B cell (primary cell): ENCODE measurements around the gene PIK3R1. TPM values are rescaled to one million over a fixed set of nuclear protein-coding genes. Genes with fewer than 3 reads are reported as not detected.

Experiments
- ATAC-seq: fragments of 200-7000 bp; cut with Tn5 transposase; one replicate; pipeline ENCODE4 v1.10.0; 2021; ENCODE audit warnings: low read depth, mild to moderate bottlenecking, moderate number of reproducible peaks, moderate library complexity
- CTCF ChIA-PET: fragments of 350-600 bp; sonication (Branson Sonifier 250); formaldehyde crosslinking; loops from one replicate; lab custom pipeline; 2021; ENCODE audit warnings: antibody characterized with exemption, inconsistent platforms; lab: Charles Lee
- POLR2A ChIA-PET: fragments of 350-600 bp; sonication (Branson Sonifier 250); formaldehyde crosslinking; loops from one replicate; lab custom pipeline; 2021; ENCODE audit warnings: antibody characterized with exemption; lab: Charles Lee
- DNase-seq: peaks from one replicate; pipeline ENCODE4 v3.0.0; 2013
- H2AFZ ChIP-seq: 2 replicates; pipeline ENCODE4 v1.6.1; 2012; ENCODE audit warnings: mild to moderate bottlenecking, low read depth, low read length; ENCODE audit not compliant: insufficient read depth, poor library complexity, severe bottlenecking
- H3K27ac ChIP-seq, 2 donors: 1 replicate in 1 of 2; 2 replicates in 1 of 2; pipeline ENCODE4 v1.5.1; 2012 to 2013; ENCODE audit warnings: low read length in 2 of 2, mild to moderate bottlenecking in 2 of 2, moderate library complexity in 1 of 2
- H3K27me3 ChIP-seq, 4 experiments: fragments of 200-600 bp in 1 of 4; sonication (generic) in 1 of 4; replicated peaks in 1 of 4; 1 replicate in 2 of 4; 2 replicates in 2 of 4; pipeline versions ENCODE4 v1.6.1 to v1.7.0; 2013 to 2016; ENCODE audit warnings: low read length in 3 of 4, mild to moderate bottlenecking in 2 of 4, mixed read lengths in 1 of 4, moderate library complexity in 1 of 4; ENCODE audit not compliant: insufficient read depth in 4 of 4, control insufficient read depth in 3 of 4; ENCODE audit errors: control extremely low read depth in 1 of 4
- H3K36me3 ChIP-seq, 2 experiments: replicated peaks in 1 of 2; 1 replicate in 1 of 2; 2 replicates in 1 of 2; pipeline versions ENCODE4 v1.6.1 to v1.7.1; 2013; ENCODE audit warnings: low read length in 1 of 2; ENCODE audit not compliant: insufficient read depth in 2 of 2, control insufficient read depth in 1 of 2; ENCODE audit errors: control extremely low read depth in 1 of 2, extremely low read depth in 1 of 2
- H3K4me1 ChIP-seq, 2 donors: fragments of 200-600 bp in 1 of 2; sonication (generic) in 1 of 2; 1 replicate in 1 of 2; 2 replicates in 1 of 2; pipeline versions ENCODE4 v1.5.1 to v1.6.1; 2013 to 2017; ENCODE audit warnings: low read length in 2 of 2; ENCODE audit not compliant: control insufficient read depth in 2 of 2, insufficient read depth in 2 of 2
- H3K4me2 ChIP-seq: replicated peaks from 2 replicates; pipeline ENCODE3; 2012; ENCODE audit warnings: mild to moderate bottlenecking, low read depth, low read length; ENCODE audit not compliant: poor library complexity, severe bottlenecking
- H3K4me3 ChIP-seq, 5 experiments: fragments of 200-600 bp in 1 of 5; sonication (generic) in 1 of 5; 1 replicate in 3 of 5; 2 replicates in 2 of 5; pipeline versions ENCODE4 v1.5.1 to v1.7.0; 2011 to 2016; ENCODE audit warnings: low read length in 4 of 5, mild to moderate bottlenecking in 4 of 5, low read depth in 2 of 5, control low read depth in 1 of 5, moderate library complexity in 1 of 5; ENCODE audit not compliant: insufficient read depth in 1 of 5; ENCODE audit errors: control extremely low read depth in 1 of 5, extremely low read depth in 1 of 5
- H3K79me2 ChIP-seq: fragments of 200-600 bp; sonication (generic); one replicate; pipeline ENCODE4 v1.6.0; 2016; ENCODE audit warnings: low read length; ENCODE audit not compliant: control insufficient read depth, insufficient read depth
- H3K9ac ChIP-seq: fragments of 200-600 bp; sonication (generic); 2 replicates; pipeline ENCODE4 v1.6.1; 2017; ENCODE audit warnings: mild to moderate bottlenecking, low read length, moderate library complexity
- H3K9me3 ChIP-seq, 3 donors: one replicate each; pipeline versions ENCODE4 v1.6.1 to v1.7.1; 2013; ENCODE audit warnings: low read length in 2 of 3; ENCODE audit not compliant: control insufficient read depth in 2 of 3, insufficient read depth in 1 of 3; ENCODE audit errors: control extremely low read depth in 1 of 3
- H4K20me1 ChIP-seq: 2 replicates; pipeline ENCODE4 v1.6.0; 2012; ENCODE audit warnings: mild to moderate bottlenecking, low read length; ENCODE audit not compliant: insufficient read depth, control insufficient read depth, poor library complexity, severe bottlenecking
- H3K27ac Mint-ChIP-seq: one replicate; pipeline ENCODE4 v1.8.0; 2021; ENCODE audit warnings: mixed read lengths
- H3K27me3 Mint-ChIP-seq: one replicate; pipeline ENCODE4 v1.8.0; 2021; ENCODE audit warnings: mixed read lengths
- H3K4me1 Mint-ChIP-seq: one replicate; pipeline ENCODE4 v1.8.0; 2021; ENCODE audit warnings: mixed read lengths
- H3K4me3 Mint-ChIP-seq: one replicate; pipeline ENCODE4 v1.8.0; 2021; ENCODE audit warnings: mixed read lengths
- H3K9me3 Mint-ChIP-seq: one replicate; pipeline ENCODE4 v1.8.0; 2022; ENCODE audit warnings: mixed read lengths; ENCODE audit not compliant: insufficient read depth
- CTCF ChIP-seq: fragments of 200-600 bp; IDR thresholded peaks from one replicate; pipeline ENCODE4 v1.8.0; 2022; ENCODE audit warnings: antibody characterized with exemption, mild to moderate bottlenecking
- EZH2 ChIP-seq: IDR thresholded peaks from 2 replicates; pipeline ENCODE4 v1.6.1; 2012; ENCODE audit warnings: borderline replicate concordance, low read depth, mild to moderate bottlenecking, moderate library complexity, low read length; ENCODE audit not compliant: insufficient read depth, poor library complexity, severe bottlenecking
- WGBS: methylation state at CpG from one replicate; pipeline ENCODE4 v1.1.5; 2013; ENCODE audit warnings: missing lambda C conversion rate; ENCODE audit not compliant: insufficient coverage; 5-methylcytosine and 5-hydroxymethylcytosine counted together
- intact Hi-C: fragments of 100-400 bp; cut with micrococcal nuclease; formaldehyde crosslinking; loops from one replicate; pipeline ENCODE4 v1.10.0; 2022
- polyA plus RNA-seq: library from polyadenylated mRNA; depleted of rRNA; stranded (reverse); fragments of >200 nt; gene quantifications from 2 replicates; pipeline ENCODE4 v1.2.3, GENCODE V29; 2012
- total RNA-seq, 2 donors: library from RNA; stranded (reverse); fragments of 120-200 nt in 1 of 2; gene quantifications; 1 replicate in 1 of 2; 2 replicates in 1 of 2; pipeline versions ENCODE4 v1.2.3 to v1.2.4, GENCODE V29; 2013 to 2022

PIK3R1 gene
- total and polyA plus RNA-seq, 2 donors (not counting 1 experiment from before 2014, with no cell fraction given) = 5.6 to 63.8 TPM

- Mint-ChIP-seq H3K4me1 (peaks cover 78% of the 10 kb centered on the region), H3K4me3 (peak overlapping the region; percentile 64), H3K27ac (peak overlapping the region; percentile 47), H3K9me3 (no peaks in the 10 kb centered on the region), H3K27me3 (no peaks in the 10 kb centered on the region)
- CTCF ChIA-PET = no interaction called here
- peaks cover 40 to 55% of the 10 kb centered on the region in 2 donors for H3K4me1 ChIP-seq
- ATAC-seq (peak; percentile 64), DNase-seq (peak; percentile 59)
- H3K27ac ChIP-seq = peak overlapping the region; percentile 45 to 72
- H2AFZ ChIP-seq = no peak overlapping the region
- H3K9me3 ChIP-seq = no peaks in the 10 kb centered on the region
- H3K27me3 ChIP-seq = no peaks in the 10 kb centered on the region
- peak overlapping the region; percentile 44 for H3K4me2 ChIP-seq
- intact Hi-C loops = loop anchor here (10.0 kb wide), 1 partner anchor 45 kb away; no protein-coding TSS in a partner anchor
- peak overlapping the region; percentile 22 for H3K9ac ChIP-seq
- no peak for TF ChIP-seq EZH2
- TF ChIP-seq CTCF = no peak
- POLR2A ChIA-PET = interaction anchor here (0.9 kb wide), 1 partner anchor 25 kb away, joined by 4 read pairs; the partner anchor contains the start of gene PIK3R1
- H3K36me3 ChIP-seq = peaks cover 0 to 2% of the 10 kb centered on the region in 2 experiments
- peak overlapping the region in 1 of 5 experiments; percentile 5 for H3K4me3 ChIP-seq
- peaks cover 8% of the 10 kb centered on the region for H4K20me1 ChIP-seq
- H3K79me2 ChIP-seq = peaks cover 73% of the 10 kb centered on the region
These were observed 24.6 kb downstream of the PIK3R1 start for GRCh38 chr5:68240202-68240601.

- peaks cover 40 to 55% of the 10 kb centered on the region in 2 donors for H3K4me1 ChIP-seq
- ATAC-seq = no peak
- POLR2A ChIA-PET = no interaction called here
- CTCF ChIA-PET = no interaction called here
- no peak for TF ChIP-seq EZH2
- TF ChIP-seq CTCF = no peak
- peaks cover 0 to 2% of the 10 kb centered on the region in 2 experiments for H3K36me3 ChIP-seq
- H3K9me3 ChIP-seq = no peaks in the 10 kb centered on the region
- DNase-seq = no peak
- no peak overlapping the region for H2AFZ ChIP-seq
- peak overlapping the region; percentile 47 for H3K27ac Mint-ChIP-seq
- peak overlapping the region; percentile 22 for H3K9ac ChIP-seq
- intact Hi-C loops = loop anchor here (10.0 kb wide), 1 partner anchor 46 kb away; no protein-coding TSS in a partner anchor
- H3K4me3 ChIP-seq = no peak overlapping the region
- no CpG with 5 or more reads among the region's 1 CpG for WGBS
- H3K4me1 Mint-ChIP-seq = peaks cover 76% of the 10 kb centered on the region
- H3K27me3 ChIP-seq = no peaks in the 10 kb centered on the region
- peak overlapping the region; percentile 44 for H3K4me2 ChIP-seq
- H3K4me3 Mint-ChIP-seq = peak overlapping the region; percentile 64
- H4K20me1 ChIP-seq = peaks cover 8% of the 10 kb centered on the region
- no peaks in the 10 kb centered on the region for H3K9me3 Mint-ChIP-seq
- H3K27ac ChIP-seq = peak overlapping the region; percentile 45 to 72
- no peaks in the 10 kb centered on the region for H3K27me3 Mint-ChIP-seq
- H3K79me2 ChIP-seq = peaks cover 75% of the 10 kb centered on the region
These were observed 25.2 kb downstream of the PIK3R1 start for GRCh38 chr5:68240771-68241170.
